DOHH2 (cell line): ENCODE data around the gene PPM1H.
A peak's percentile ranks its signal among the peaks of the same experiment; 100 is the strongest.

ENCODE experiments used
- H3F3A ChIP-seq: fragments of 200-600 bp; sonication (generic), shearing (Covaris generic); 2 replicates; pipeline ENCODE4 v1.6.0; 2016; ENCODE audit warnings: antibody characterized with exemption, mild to moderate bottlenecking; ENCODE audit not compliant: control insufficient read depth, insufficient read depth
- H3K27ac ChIP-seq: fragments of 200-600 bp; sonication (generic); 2 replicates; pipeline ENCODE4 v1.5.1; 2014; ENCODE audit warnings: low read depth, mild to moderate bottlenecking, low read length, moderate library complexity
- H3K27me3 ChIP-seq: fragments of 200-600 bp; sonication (generic); 2 replicates; pipeline ENCODE4 v1.6.1; 2014; ENCODE audit warnings: mild to moderate bottlenecking, low read length, mixed read lengths; ENCODE audit not compliant: control insufficient read depth
- H3K36me3 ChIP-seq: fragments of 200-600 bp; sonication (generic); 2 replicates; pipeline ENCODE4 v1.6.1; 2014; ENCODE audit warnings: mild to moderate bottlenecking, low read length, moderate library complexity, mixed read lengths; ENCODE audit not compliant: control insufficient read depth
- H3K4me1 ChIP-seq: fragments of 200-600 bp; sonication (generic); 2 replicates; pipeline ENCODE4 v1.6.1; 2014; ENCODE audit warnings: mild to moderate bottlenecking, low read length, mixed read lengths; ENCODE audit not compliant: control insufficient read depth
- H3K4me2 ChIP-seq: fragments of 200-600 bp; sonication (generic); 2 replicates; pipeline ENCODE4 v1.6.0; 2014; ENCODE audit warnings: mild to moderate bottlenecking, low read length, moderate library complexity
- H3K4me3 ChIP-seq: fragments of 200-600 bp; sonication (generic); 2 replicates; pipeline ENCODE4 v1.5.1; 2014; ENCODE audit warnings: mild to moderate bottlenecking, low read length, mixed read lengths
- H3K79me2 ChIP-seq: fragments of 200-600 bp; sonication (generic); 2 replicates; pipeline ENCODE4 v1.6.1; 2014; ENCODE audit warnings: mild to moderate bottlenecking, low read length, mixed read lengths; ENCODE audit not compliant: control insufficient read depth
- H3K9me2 ChIP-seq: fragments of 200-600 bp; sonication (generic); replicated peaks from 2 replicates; pipeline ENCODE4 v1.6.1; 2014; ENCODE audit warnings: mild to moderate bottlenecking, low read length, mixed read lengths; ENCODE audit not compliant: control insufficient read depth
- H3K9me3 ChIP-seq: fragments of 200-600 bp; sonication (generic); 2 replicates; pipeline ENCODE4 v1.6.1; 2014; ENCODE audit warnings: antibody characterized with exemption, low read length, mixed read lengths; ENCODE audit not compliant: control insufficient read depth, insufficient read depth
- H4K20me1 ChIP-seq: fragments of 200-600 bp; sonication (generic); 2 replicates; pipeline ENCODE4 v1.6.0; 2014; ENCODE audit warnings: low read depth, mild to moderate bottlenecking, antibody characterized with exemption, low read length, moderate library complexity; ENCODE audit not compliant: control insufficient read depth, insufficient read depth
- EZH2phosphoT487 ChIP-seq: fragments of 200-600 bp; sonication (generic); IDR thresholded peaks from 2 replicates; pipeline ENCODE4 v1.6.1; 2017; ENCODE audit warnings: borderline replicate concordance, mild to moderate bottlenecking, antibody characterized with exemption, low read length, moderate library complexity, mixed read lengths
- TF ChIP-seq, protein P1 (sequence below): fragments of 200-600 bp; sonication (generic); IDR thresholded peaks from one replicate; pipeline ENCODE4 v1.5.1; 2014; ENCODE audit warnings: antibody characterized with exemption, mild to moderate bottlenecking, low read depth, low read length; ENCODE audit not compliant: poor library complexity, severe bottlenecking

The PPM1H gene

DNA sequence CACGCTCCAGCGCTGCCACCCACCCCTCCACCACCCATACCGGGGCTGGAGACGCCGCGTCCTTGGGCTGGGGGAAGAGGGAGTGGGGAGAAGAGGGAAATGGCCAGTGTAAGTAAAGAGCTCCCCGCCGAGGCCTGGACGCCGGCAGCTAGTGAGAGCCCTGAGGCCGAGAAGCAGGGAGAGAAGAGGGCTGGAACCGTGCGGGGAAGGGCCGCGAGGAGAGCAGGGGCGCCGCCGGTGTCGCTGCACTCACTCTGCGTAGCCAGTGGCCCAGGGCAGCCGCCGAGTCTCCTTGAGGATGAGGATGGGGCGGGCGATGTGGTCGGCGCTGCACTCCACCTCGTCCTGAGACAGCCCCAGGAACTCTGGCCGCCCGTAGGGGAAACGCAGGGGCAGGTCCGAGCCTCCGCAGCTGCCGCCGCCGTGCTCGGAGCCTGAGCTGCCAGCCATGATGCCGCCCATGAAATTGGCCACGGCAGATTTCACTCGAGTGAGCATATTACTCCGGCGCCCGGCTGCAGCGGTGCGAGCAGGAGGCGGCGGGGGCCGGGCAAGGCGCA is 631 bp downstream of the PPM1H start:
- Histone ChIP-seq H3K27me3 (peaks cover 41% of the 10 kb centered on the region), H3K27ac (no peak overlapping the region), H3K9me2 (no peaks in the 10 kb centered on the region)

DNA sequence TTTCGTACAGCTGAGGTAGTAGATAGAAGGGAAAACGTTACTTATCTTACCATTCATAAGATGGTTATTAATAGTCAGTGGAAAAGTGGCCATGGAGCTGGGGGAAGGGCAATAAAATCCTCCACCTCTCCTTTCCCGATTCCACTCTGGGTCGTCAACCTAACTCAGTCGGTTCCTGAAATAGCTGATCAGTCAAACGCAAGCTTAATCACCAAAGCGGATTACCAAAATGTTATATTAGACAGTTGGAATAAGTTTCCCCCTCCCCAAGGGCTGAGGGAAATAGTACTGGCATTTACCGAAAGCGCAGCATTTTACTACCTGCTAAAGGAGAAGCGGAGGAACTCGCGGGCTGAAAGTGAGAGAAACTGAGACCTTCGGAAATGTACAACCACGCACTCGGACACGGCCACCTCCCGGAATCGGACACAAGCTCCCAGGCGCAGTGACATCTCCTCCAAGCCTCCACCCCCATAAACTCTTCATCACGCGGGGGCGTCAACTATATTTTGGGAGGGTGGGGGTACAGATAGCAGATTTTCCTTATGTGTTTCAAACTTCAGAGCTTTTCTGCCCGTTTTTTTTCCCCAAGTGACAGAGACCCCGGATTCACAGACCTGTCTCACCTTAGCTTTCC is 1.2 kb downstream of the PPM1H start:
- Histone ChIP-seq H3K9me3 (no peaks in the 10 kb centered on the region; the same call in 1 of the 2 replicates), H3K79me2 (no peaks in the 10 kb centered on the region), H3K4me1 (peaks cover 12% of the 10 kb centered on the region), H3K27me3 (peaks cover 45% of the 10 kb centered on the region), H3K4me2 (peak overlapping the region; percentile 80), H3K36me3 (no peaks in the 10 kb centered on the region), H3F3A (peaks cover 3% of the 10 kb centered on the region; the same call in 1 of the 2 replicates), H3K9me2 (no peaks in the 10 kb centered on the region), H3K27ac (no peak overlapping the region), H3K4me3 (peak overlapping the region; percentile 68), H4K20me1 (no peaks in the 10 kb centered on the region)
- TF ChIP-seq, protein P1, sequence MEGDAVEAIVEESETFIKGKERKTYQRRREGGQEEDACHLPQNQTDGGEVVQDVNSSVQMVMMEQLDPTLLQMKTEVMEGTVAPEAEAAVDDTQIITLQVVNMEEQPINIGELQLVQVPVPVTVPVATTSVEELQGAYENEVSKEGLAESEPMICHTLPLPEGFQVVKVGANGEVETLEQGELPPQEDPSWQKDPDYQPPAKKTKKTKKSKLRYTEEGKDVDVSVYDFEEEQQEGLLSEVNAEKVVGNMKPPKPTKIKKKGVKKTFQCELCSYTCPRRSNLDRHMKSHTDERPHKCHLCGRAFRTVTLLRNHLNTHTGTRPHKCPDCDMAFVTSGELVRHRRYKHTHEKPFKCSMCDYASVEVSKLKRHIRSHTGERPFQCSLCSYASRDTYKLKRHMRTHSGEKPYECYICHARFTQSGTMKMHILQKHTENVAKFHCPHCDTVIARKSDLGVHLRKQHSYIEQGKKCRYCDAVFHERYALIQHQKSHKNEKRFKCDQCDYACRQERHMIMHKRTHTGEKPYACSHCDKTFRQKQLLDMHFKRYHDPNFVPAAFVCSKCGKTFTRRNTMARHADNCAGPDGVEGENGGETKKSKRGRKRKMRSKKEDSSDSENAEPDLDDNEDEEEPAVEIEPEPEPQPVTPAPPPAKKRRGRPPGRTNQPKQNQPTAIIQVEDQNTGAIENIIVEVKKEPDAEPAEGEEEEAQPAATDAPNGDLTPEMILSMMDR, result no peak
- TF ChIP-seq EZH2phosphoT487, result no peak

More for the DNA sequence above, 631 bp downstream of the PPM1H start:
- H3K4me3 ChIP-seq, result peak overlapping the region; percentile 68
- no peaks in the 10 kb centered on the region for H4K20me1 ChIP-seq
- peak overlapping the region; percentile 80 for H3K4me2 ChIP-seq
- peaks cover 12% of the 10 kb centered on the region for H3K4me1 ChIP-seq
- H3K36me3 ChIP-seq, result no peaks in the 10 kb centered on the region
- no peaks in the 10 kb centered on the region for H3K79me2 ChIP-seq
- H3F3A ChIP-seq, result peaks cover 3% of the 10 kb centered on the region; the same call in 1 of the 2 replicates
- no peak for TF ChIP-seq EZH2phosphoT487
- TF ChIP-seq, protein P1, result no peak
- no peaks in the 10 kb centered on the region; the same call in 1 of the 2 replicates for H3K9me3 ChIP-seq

DNA sequence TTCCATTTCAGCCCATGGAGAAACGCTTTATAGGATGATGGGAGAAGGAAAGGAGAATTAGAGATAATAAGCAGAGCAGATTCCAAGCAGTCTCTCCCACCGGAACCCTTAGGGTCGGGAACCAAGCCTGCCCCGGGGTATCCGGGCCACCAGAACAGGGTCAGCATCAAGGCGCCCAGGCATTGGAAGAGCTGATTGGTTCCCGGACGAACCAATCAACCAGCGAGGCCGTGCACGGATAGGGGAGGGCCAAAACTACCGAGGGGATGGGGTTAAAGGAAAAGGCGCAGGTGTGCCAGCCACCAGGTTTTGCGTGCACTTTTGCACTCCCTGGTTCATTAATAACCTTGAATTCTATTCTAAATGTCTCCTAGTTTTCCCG is 1.7 kb downstream of the PPM1H start:
- Histone ChIP-seq H3K4me1 (peaks cover 12% of the 10 kb centered on the region), H3K4me2 (no peak overlapping the region), H3K36me3 (no peaks in the 10 kb centered on the region), H3K9me2 (no peaks in the 10 kb centered on the region), H3F3A (peaks cover 3% of the 10 kb centered on the region; the same call in 1 of the 2 replicates), H3K9me3 (no peaks in the 10 kb centered on the region; the same call in 1 of the 2 replicates), H3K79me2 (no peaks in the 10 kb centered on the region), H3K4me3 (no peak overlapping the region), H3K27me3 (peaks cover 50% of the 10 kb centered on the region), H3K27ac (no peak overlapping the region), H4K20me1 (no peaks in the 10 kb centered on the region)
- TF ChIP-seq, protein P1, result no peak
- no peak for TF ChIP-seq EZH2phosphoT487
